K562 (cell line): ENCODE results near the gene NPR2. TPM values are rescaled to one million over a fixed set of nuclear protein-coding genes. Genes with fewer than 3 reads are reported as not detected.

Experiments used
- ATAC-seq: fragments of 200-7000 bp; cut with Tn5 transposase; 3 replicates; pipeline ENCODE4 v1.9.1; 2020; ENCODE audit warnings: moderate library complexity
- BruUV-seq: library from RNA; stranded (reverse); fragments of 400-500 nt; replicated peaks from 2 replicates; lab custom pipeline; 2021; lab: Mats Ljungman, UMichigan
- CTCF ChIA-PET: fragments of 300-600 bp; formaldehyde crosslinking; extraction: SDS; loops from one replicate; lab custom pipeline; 2021; ENCODE audit warnings: low intra/inter-chr PET ratio; lab: Yijun Ruan, JAX
- POLR2A ChIA-PET: fragments of 300-600, 350-650 bp; sonication (Branson Sonifier 250); formaldehyde crosslinking; extraction: SDS; loops from one replicate; lab custom pipeline; 2021; ENCODE audit warnings: antibody characterized with exemption, inconsistent platforms; lab: Yijun Ruan, JAX
- DNase-seq, 4 experiments: peaks; one replicate each; pipeline versions ENCODE4 v3.0.0 to v3.0.0-alpha.2; 2011 to 2018; ENCODE audit warnings: low spot score in 3 of 4, mixed read lengths in 3 of 4; ENCODE audit errors: extremely low read depth in 1 of 4
- FAIRE-seq: peaks from 2 replicates; lab custom pipeline; 2011; peaks lifted over from hg19 to GRCh38; lab: Jason Lieb, UNC
- H2AFZ ChIP-seq: 2 replicates; pipeline ENCODE4 v1.6.0; 2011; ENCODE audit warnings: low read depth, low read length, control low read depth, inconsistent platforms
- H3K27ac ChIP-seq: fragments of 200-600 bp; 3 replicates; pipeline ENCODE4 v1.8.0; 2011; ENCODE audit warnings: low read depth, mild to moderate bottlenecking, control low read depth, inconsistent platforms, low read length, moderate library complexity, mixed read lengths; ENCODE audit errors: extremely low read depth
- H3K27me3 ChIP-seq, 2 experiments: fragments of 300-600 bp in 1 of 2; 2 replicates in 1 of 2; 3 replicates in 1 of 2; pipeline versions ENCODE4 v1.6.0 to v1.8.0; 2011; ENCODE audit warnings: inconsistent platforms in 2 of 2, low read length in 2 of 2, mild to moderate bottlenecking in 1 of 2, mixed read lengths in 1 of 2, moderate library complexity in 1 of 2; ENCODE audit not compliant: control insufficient read depth in 2 of 2, insufficient read depth in 2 of 2
- H3K36me3 ChIP-seq: fragments of 300-600 bp; 3 replicates; pipeline ENCODE4 v1.8.0; 2011; ENCODE audit warnings: mild to moderate bottlenecking, low read length, inconsistent platforms; ENCODE audit not compliant: control insufficient read depth, insufficient read depth
- H3K4me1 ChIP-seq, 2 experiments: fragments of 200-600 bp in 1 of 2; replicated peaks in 1 of 2; 2 replicates in 1 of 2; 3 replicates in 1 of 2; pipeline versions ENCODE4 v1.5.1 to v1.8.0; 2011; ENCODE audit warnings: inconsistent platforms in 2 of 2, low read length in 2 of 2, mild to moderate bottlenecking in 1 of 2, mixed read lengths in 1 of 2, moderate library complexity in 1 of 2; ENCODE audit not compliant: control insufficient read depth in 2 of 2, insufficient read depth in 2 of 2
- H3K4me2 ChIP-seq: 2 replicates; pipeline ENCODE4 v1.6.1; 2011; ENCODE audit warnings: low read length, control low read depth, inconsistent platforms, mixed read lengths; ENCODE audit not compliant: insufficient read depth
- H3K4me3 ChIP-seq: fragments of 200-600 bp; sonication (generic), shearing (Covaris generic); 2 replicates; pipeline ENCODE4 v1.5.1; 2016; ENCODE audit warnings: control low read depth, inconsistent platforms
- H3K79me2 ChIP-seq: fragments of 200-600 bp; 3 replicates; pipeline ENCODE4 v1.8.0; 2011; ENCODE audit warnings: low read length, inconsistent platforms; ENCODE audit not compliant: control insufficient read depth, insufficient read depth
- H3K9ac ChIP-seq, 2 experiments: 2 replicates each; pipeline versions ENCODE4 v1.6.0 to v1.6.1; 2011; ENCODE audit warnings: low read depth in 2 of 2, low read length in 2 of 2, control low read depth in 1 of 2, inconsistent platforms in 1 of 2, mild to moderate bottlenecking in 1 of 2, mixed read lengths in 1 of 2; ENCODE audit not compliant: insufficient read depth in 1 of 2
- H3K9me1 ChIP-seq: one replicate; pipeline ENCODE4 v1.6.0; 2011; ENCODE audit warnings: inconsistent platforms, mild to moderate bottlenecking, low read length, moderate library complexity; ENCODE audit not compliant: control insufficient read depth, insufficient read depth
- H3K9me3 ChIP-seq: replicated peaks from 2 replicates; pipeline ENCODE4 v1.5.1; 2011; ENCODE audit warnings: low read depth, low read length, inconsistent platforms; ENCODE audit not compliant: control insufficient read depth, insufficient read depth
- H4K20me1 ChIP-seq: replicated peaks from 2 replicates; pipeline ENCODE4 v1.6.1; 2011; ENCODE audit warnings: low read length, inconsistent platforms, mixed read lengths; ENCODE audit not compliant: control insufficient read depth, insufficient read depth
- BACH1 ChIP-seq: fragments of 200-800 bp; sonication (Bioruptor generic); IDR thresholded peaks from 2 replicates; pipeline ENCODE4 v1.6.1; 2016; ENCODE audit warnings: missing genetic modification characterization, missing compliant biosample characterization
- C11orf30 ChIP-seq: fragments of 450-650 bp; IDR thresholded peaks from 2 replicates; pipeline ENCODE4 v1.6.1; 2016; ENCODE audit warnings: low read depth, mild to moderate bottlenecking
- EP400 ChIP-seq: fragments of 450-650 bp; IDR thresholded peaks from 2 replicates; pipeline ENCODE4 v1.6.1; 2017; ENCODE audit warnings: antibody characterized with exemption, mild to moderate bottlenecking, moderate library complexity
- HNRNPH1 ChIP-seq: fragments of 200-400 bp; formaldehyde crosslinking; optimal IDR thresholded peaks from 2 replicates; pipeline ENCODE3; 2017; ENCODE audit warnings: low read depth, mild to moderate bottlenecking, low read length, moderate library complexity
- LEF1 ChIP-seq: fragments of 450-650 bp; IDR thresholded peaks from 2 replicates; pipeline ENCODE4 v1.6.1; 2016; ENCODE audit warnings: mild to moderate bottlenecking
- MAFF ChIP-seq: IDR thresholded peaks from 2 replicates; pipeline ENCODE4 v1.6.1; 2012; ENCODE audit warnings: low read length, improper control_type of control experiment
- MAFG ChIP-seq: fragments of 450-650 bp; conservative IDR thresholded peaks from 2 replicates; pipeline ENCODE4 v1.6.1; 2016; ENCODE audit warnings: missing genetic modification characterization, missing compliant biosample characterization
- MAFK ChIP-seq: IDR thresholded peaks from 2 replicates; pipeline ENCODE4 v1.6.1; 2011; ENCODE audit warnings: low read length, improper control_type of control experiment
- NFE2 ChIP-seq: IDR thresholded peaks from 2 replicates; pipeline ENCODE4 v1.6.1; 2014; ENCODE audit warnings: antibody characterized with exemption, low read depth
- NFE2L1 ChIP-seq: fragments of 450-650 bp; IDR thresholded peaks from 2 replicates; pipeline ENCODE4 v1.6.1; 2016; ENCODE audit warnings: missing genetic modification characterization, low read depth, mild to moderate bottlenecking, missing compliant biosample characterization, moderate library complexity, borderline replicate concordance
- RBM25 ChIP-seq: fragments of 200-400 bp; formaldehyde crosslinking; IDR thresholded peaks from 2 replicates; pipeline ENCODE4 v1.6.1; 2018; ENCODE audit warnings: low read length, low read depth, moderate library complexity; ENCODE audit not compliant: severe bottlenecking
- U2AF1 ChIP-seq: fragments of 200-400 bp; formaldehyde crosslinking; optimal IDR thresholded peaks from 2 replicates; pipeline ENCODE3; 2017; ENCODE audit warnings: mild to moderate bottlenecking, low read depth, low read length, moderate library complexity
- ZNF124 ChIP-seq: sonication (generic); formaldehyde crosslinking; IDR thresholded peaks from 2 replicates; pipeline ENCODE4 v1.8.1; 2022; ENCODE audit warnings: missing genetic modification reagents
- ZNF146 ChIP-seq: IDR thresholded peaks from one replicate; pipeline ENCODE4 v1.6.1; 2018; ENCODE audit warnings: missing compliant biosample characterization; ENCODE audit not compliant: unreplicated experiment
- ZNF316 ChIP-seq: fragments of 450-650 bp; IDR thresholded peaks from 2 replicates; pipeline ENCODE4 v1.6.1; 2016
- WGBS: fragments of 100-300 bp; shearing (Covaris generic); methylation state at CpG from one replicate; pipeline ENCODE4 v1.1.6; 2016; ENCODE audit warnings: low coverage, mixed read lengths; ENCODE audit not compliant: insufficient coverage; ENCODE audit errors: missing lambda C conversion rate; 5-methylcytosine and 5-hydroxymethylcytosine counted together
- in situ Hi-C: fragments of 300-500 bp; cut with MboI; formaldehyde crosslinking; loops from 4 replicates; pipeline ENCODE4 v1.15.0; 2018; ENCODE audit warnings: inconsistent platforms, mixed read lengths
- intact Hi-C: fragments of 100-400 bp; cut with micrococcal nuclease; formaldehyde crosslinking; loops from 2 replicates; pipeline ENCODE4 v1.14.2; 2022
- polyA plus RNA-seq, 8 experiments: library from polyadenylated mRNA; depleted of rRNA in 4 of 8; stranded (reverse) in 5 of 8; unstranded in 3 of 8; fragments of >200 nt; fragmentation: Nextera tagmentation in 2 of 8; fragmentation: Illumina TruSeq in 1 of 8; extraction: Ambion mirVana in 2 of 8; extraction: Trizol in 1 of 8; gene quantifications; 2 replicates each; pipeline versions ENCODE4 v1.2.1 to v1.2.3, GENCODE V29; 2011 to 2014; ENCODE audit warnings: inconsistent platforms in 1 of 8, missing spikeins in 1 of 8
- total RNA-seq, 7 experiments: library from RNA; depleted of rRNA in 6 of 7; stranded (reverse); fragments of >200 nt in 6 of 7; fragmentation: Illumina TruSeq in 2 of 7; extraction: Trizol in 2 of 7; gene quantifications; 2 replicates each; pipeline versions ENCODE4 v1.2.1 to v1.2.3, GENCODE V29; 2011 to 2021; ENCODE audit warnings: low replicate concordance in 1 of 7
- TF ChIP-seq, protein P1 (sequence below): fragments of 450-650 bp; formaldehyde crosslinking; IDR thresholded peaks from 2 replicates; pipeline ENCODE4 v1.4.0; 2020; ENCODE audit warnings: mild to moderate bottlenecking, mixed read lengths

The NPR2 gene
- total and polyA plus RNA-seq, 9 of the 15 experiments (the other 6 are each of a cell fraction or from before 2014, with no cell fraction given) = 2.4 to 12.9 (median 6.0) TPM

GRCh38 chr9:35783418-35783817, 8.0 kb upstream of the NPR2 start:
- peaks cover 22% of the 10 kb centered on the region; the same call in 2 of the 3 replicates for H3K36me3 ChIP-seq
- H3K27ac ChIP-seq = no peak overlapping the region
- no peaks in the 10 kb centered on the region for H3K4me1 ChIP-seq
- no peaks in the 10 kb centered on the region for H3K27me3 ChIP-seq
- in situ Hi-C loops = no loop called here
- DNase-seq (no peak), FAIRE-seq (peak; percentile 11), ATAC-seq (no peak)
- ChIA-PET CTCF (no interaction called here), POLR2A (no interaction called here)
- no peaks in the 10 kb centered on the region for H3K9me1 ChIP-seq
- no peak overlapping the region for H3K4me2 ChIP-seq
- H4K20me1 ChIP-seq = no peaks in the 10 kb centered on the region
- intact Hi-C loops = no loop called here
- no peak overlapping the region for H3K9ac ChIP-seq
- no peak overlapping the region for H3K4me3 ChIP-seq
- TF ChIP-seq U2AF1 (no peak), ZNF146 (CRISPR knock-in tag) (peak; percentile 63), RBM25 (peak; percentile 44), LEF1 (no peak)
- no peaks in the 10 kb centered on the region for H3K79me2 ChIP-seq
- H2AFZ ChIP-seq = no peak overlapping the region
- no TSS peak for BruUV-seq
- no peaks in the 10 kb centered on the region for H3K9me3 ChIP-seq

- H4K20me1 ChIP-seq = no peaks in the 10 kb centered on the region
- H3K4me3 ChIP-seq = no peak overlapping the region
- no peak overlapping the region for H3K9ac ChIP-seq
- CTCF ChIA-PET = interaction anchor here (0.7 to 2.8 kb wide), 4 partner anchors 24 to 308 kb away, joined by 3 to 28 read pairs (median 10); no protein-coding TSS in a partner anchor
- intact Hi-C loops (no loop called here), in situ Hi-C loops (no loop called here)
- H3K4me1 ChIP-seq = peaks cover 6% of the 10 kb centered on the region in 2 experiments; a peak in 4 of 5 replicates
- peak overlapping the region; percentile 37; the same call in 1 of the 3 replicates for H3K27ac ChIP-seq
- H3K9me3 ChIP-seq = no peaks in the 10 kb centered on the region
- peak; percentile 50; the same call in 2 of the 3 replicates for ATAC-seq
- no peaks in the 10 kb centered on the region for H3K27me3 ChIP-seq
- BruUV-seq = no TSS peak
- POLR2A ChIA-PET = interaction anchor here (1.2 to 1.5 kb wide), 2 partner anchors 48 to 132 kb away, joined by 3 to 4 read pairs; no protein-coding TSS in a partner anchor
- peak; percentile 44 for FAIRE-seq
- no peak overlapping the region for H2AFZ ChIP-seq
- H3K79me2 ChIP-seq = no peaks in the 10 kb centered on the region
- TF ChIP-seq NFE2 (peak; percentile 56), MAFG (tag) (peak; percentile 92), ZNF316 (peak; percentile 97), HNRNPH1 (no peak), BACH1 (tag) (peak; percentile 60; the same call in 1 of the 2 replicates), MAFF (peak; percentile 94), ZNF124 (no peak), MAFK (peak; percentile 92), EP400 (no peak), C11orf30 (peak; percentile 95), NFE2L1 (tag) (peak; percentile 49; the same call in 1 of the 2 replicates)
- TF ChIP-seq, protein P1, sequence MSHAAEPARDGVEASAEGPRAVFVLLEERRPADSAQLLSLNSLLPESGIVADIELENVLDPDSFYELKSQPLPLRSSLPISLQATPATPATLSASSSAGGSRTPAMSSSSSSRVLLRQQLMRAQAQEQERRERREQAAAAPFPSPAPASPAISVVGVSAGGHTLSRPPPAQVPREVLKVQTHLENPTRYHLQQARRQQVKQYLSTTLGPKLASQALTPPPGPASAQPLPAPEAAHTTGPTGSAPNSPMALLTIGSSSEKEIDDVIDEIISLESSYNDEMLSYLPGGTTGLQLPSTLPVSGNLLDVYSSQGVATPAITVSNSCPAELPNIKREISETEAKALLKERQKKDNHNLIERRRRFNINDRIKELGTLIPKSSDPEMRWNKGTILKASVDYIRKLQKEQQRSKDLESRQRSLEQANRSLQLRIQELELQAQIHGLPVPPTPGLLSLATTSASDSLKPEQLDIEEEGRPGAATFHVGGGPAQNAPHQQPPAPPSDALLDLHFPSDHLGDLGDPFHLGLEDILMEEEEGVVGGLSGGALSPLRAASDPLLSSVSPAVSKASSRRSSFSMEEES (CRISPR knock-in tag) = no peak
- peaks cover 24% of the 10 kb centered on the region; the same call in 2 of the 3 replicates for H3K36me3 ChIP-seq
- H3K9me1 ChIP-seq = no peaks in the 10 kb centered on the region
- no peak overlapping the region for H3K4me2 ChIP-seq
- DNase-seq = peak in 1 of 4 experiments; percentile 13
- WGBS = 71% methylated on average over 2 of the region's 2 CpGs
Measured at GRCh38 chr9:35789541-35789940, 1.9 kb upstream of the NPR2 start.
